ENCODE data around the gene YTHDC1. TPM values are rescaled to one million over a fixed set of nuclear protein-coding genes. Genes with fewer than 3 reads are reported as not detected.

Gene YTHDC1
- total and polyA plus RNA-seq, 8 donors, result 55.0 to 228 (median 181) TPM

DNA sequence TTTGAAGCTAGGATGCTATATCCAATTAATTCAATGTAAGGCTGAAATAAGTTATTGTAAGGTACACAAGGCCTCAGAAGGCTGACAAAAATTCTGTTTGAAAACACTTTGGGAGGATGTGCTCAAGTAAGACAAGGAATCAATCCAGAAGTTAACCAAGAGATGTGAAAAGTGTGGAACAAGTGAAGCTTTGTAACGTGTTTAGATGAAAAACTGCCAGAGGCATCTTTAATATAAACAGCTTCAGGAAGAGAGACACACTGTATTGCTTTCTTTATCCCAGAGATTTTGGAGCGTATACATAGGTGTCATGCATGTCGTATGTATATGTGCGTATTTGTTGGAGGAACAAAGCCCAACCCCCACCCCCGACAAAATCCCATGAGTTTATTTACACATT lies 28.3 kb upstream of the YTHDC1 start:
- TF ChIP-seq, protein P1, sequence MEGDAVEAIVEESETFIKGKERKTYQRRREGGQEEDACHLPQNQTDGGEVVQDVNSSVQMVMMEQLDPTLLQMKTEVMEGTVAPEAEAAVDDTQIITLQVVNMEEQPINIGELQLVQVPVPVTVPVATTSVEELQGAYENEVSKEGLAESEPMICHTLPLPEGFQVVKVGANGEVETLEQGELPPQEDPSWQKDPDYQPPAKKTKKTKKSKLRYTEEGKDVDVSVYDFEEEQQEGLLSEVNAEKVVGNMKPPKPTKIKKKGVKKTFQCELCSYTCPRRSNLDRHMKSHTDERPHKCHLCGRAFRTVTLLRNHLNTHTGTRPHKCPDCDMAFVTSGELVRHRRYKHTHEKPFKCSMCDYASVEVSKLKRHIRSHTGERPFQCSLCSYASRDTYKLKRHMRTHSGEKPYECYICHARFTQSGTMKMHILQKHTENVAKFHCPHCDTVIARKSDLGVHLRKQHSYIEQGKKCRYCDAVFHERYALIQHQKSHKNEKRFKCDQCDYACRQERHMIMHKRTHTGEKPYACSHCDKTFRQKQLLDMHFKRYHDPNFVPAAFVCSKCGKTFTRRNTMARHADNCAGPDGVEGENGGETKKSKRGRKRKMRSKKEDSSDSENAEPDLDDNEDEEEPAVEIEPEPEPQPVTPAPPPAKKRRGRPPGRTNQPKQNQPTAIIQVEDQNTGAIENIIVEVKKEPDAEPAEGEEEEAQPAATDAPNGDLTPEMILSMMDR (IDR thresholded peaks at IDR 0.05), result no peak
- Histone ChIP-seq H3K4me1 (peaks cover 0 to 3% of the 10 kb centered on the region in 2 donors), H3K27me3 (peaks cover 7 to 25% of the 10 kb centered on the region in 2 donors), H3K36me3 (no peaks in the 10 kb centered on the region), H3K27ac (no peak overlapping the region), H3K9me3 (no peaks in the 10 kb centered on the region), H3K4me3 (no peak overlapping the region)
- no peak for ATAC-seq
- intact Hi-C loops (cut with DNase I), result loop anchor here in 1 of 2 donors (5.0 kb wide), 1 partner anchor 106 kb away; no protein-coding TSS in a partner anchor
- no peak for DNase-seq

DNA sequence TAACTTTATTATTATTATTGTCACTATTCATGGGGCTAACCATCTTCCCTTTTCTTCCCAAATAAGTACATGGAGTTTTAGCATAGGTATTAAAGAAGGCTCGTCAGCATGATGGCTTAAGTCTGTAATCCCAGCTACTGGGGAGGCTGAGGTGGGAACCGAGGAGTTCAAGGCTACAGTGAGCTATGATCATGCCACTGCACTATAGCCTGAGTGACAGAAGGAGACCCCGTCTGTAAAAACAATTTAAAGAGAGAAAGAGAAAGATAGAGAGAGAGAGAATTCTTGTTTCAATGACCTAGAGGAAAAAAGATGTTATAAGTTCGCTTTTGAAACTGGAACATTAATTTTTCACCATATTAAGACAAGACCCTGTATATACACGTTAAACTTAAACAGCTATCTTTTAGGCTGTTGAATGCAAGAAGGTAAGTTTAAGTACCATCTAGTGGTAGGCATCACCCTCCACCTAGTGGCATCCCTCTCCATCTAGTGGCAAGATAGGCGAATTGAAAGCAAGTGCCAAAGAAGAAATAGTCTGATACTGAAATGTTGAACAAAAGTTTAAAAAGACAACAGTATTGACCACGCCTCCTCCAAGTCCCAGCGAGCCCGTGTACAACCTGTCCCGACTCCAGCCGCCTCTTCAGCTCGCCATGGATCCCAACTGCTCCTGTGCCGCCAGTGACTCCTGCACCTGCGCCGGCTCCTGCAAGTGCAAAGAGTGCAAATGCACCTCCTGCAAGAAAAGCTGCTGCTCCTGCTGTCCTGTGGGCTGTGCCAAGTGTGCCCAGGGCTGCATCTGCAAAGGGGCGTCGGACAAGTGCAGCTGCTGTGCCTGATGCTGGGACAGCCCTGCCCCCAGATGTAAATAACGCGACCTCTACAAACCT lies 26.0 kb upstream of the YTHDC1 start:
- Histone ChIP-seq H3K9me3 (no peaks in the 10 kb centered on the region), H3K36me3 (no peaks in the 10 kb centered on the region), H3K27ac (no peak overlapping the region), H3K27me3 (peaks cover 7 to 25% of the 10 kb centered on the region in 2 donors), H3K4me1 (peaks cover 0 to 3% of the 10 kb centered on the region in 2 donors), H3K4me3 (no peak overlapping the region)
- intact Hi-C loops (cut with DNase I), result loop anchor here in 1 of 2 donors (5.0 kb wide), 1 partner anchor 104 kb away; no protein-coding TSS in a partner anchor
- TF ChIP-seq, protein P1 (IDR thresholded peaks at IDR 0.05), result peak; percentile 65 to 68
- ATAC-seq, result peak; percentile 88
- peak in 1 of 4 donors; percentile 39 for DNase-seq

DNA sequence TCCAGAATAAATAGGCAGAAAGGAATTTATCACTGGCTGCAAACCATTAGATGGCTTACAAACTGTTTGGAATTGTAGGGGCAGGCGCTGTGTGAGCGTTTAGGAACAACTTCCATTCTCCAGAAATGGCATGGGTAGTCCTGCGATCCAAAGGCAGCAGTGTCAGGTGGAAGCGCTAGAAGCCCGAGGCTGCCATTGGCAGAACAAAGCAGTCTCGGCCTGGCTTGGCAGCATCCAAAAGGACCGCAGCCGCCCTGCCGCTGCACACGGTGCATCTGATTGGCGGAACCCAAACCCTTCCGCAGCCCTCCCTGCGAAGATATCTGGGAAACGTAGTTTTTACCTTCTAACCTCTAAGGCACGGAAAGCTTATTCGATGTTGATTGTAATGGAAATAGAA lies 23.6 kb upstream of the YTHDC1 start:
- Histone ChIP-seq H3K36me3 (no peaks in the 10 kb centered on the region), H3K27me3 (peaks cover 7 to 25% of the 10 kb centered on the region in 2 donors), H3K4me1 (peaks cover 0 to 3% of the 10 kb centered on the region in 2 donors), H3K9me3 (no peaks in the 10 kb centered on the region), H3K27ac (no peak overlapping the region), H3K4me3 (peak overlapping the region in 1 of 2 donors; percentile 5)
- DNase-seq (peak; percentile 39 to 88 (median 72)), ATAC-seq (peak; percentile 91)
- TF ChIP-seq, protein P1 (IDR thresholded peaks at IDR 0.05), result no peak
- intact Hi-C loops (cut with DNase I), result no loop called here

DNA sequence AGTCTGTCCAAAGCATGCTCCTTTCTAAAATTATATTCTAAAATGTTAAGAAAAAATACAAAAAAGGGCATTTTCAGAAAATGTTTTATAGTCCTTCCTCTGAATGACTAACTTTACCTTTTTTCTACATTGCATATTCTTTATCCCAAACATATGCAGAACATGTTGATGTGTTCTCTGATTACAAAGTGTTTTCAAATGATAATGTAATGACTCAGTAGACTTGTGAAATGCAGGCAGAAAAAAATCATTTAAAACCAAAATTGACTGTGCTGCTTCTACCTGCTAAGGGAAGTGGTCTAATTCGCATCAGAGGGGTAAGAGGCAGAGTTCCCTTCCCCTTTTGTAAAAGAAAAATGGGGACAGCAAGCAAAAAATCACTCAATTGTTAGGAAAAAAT lies 22.7 kb upstream of the YTHDC1 start:
- DNase-seq, result no peak
- ATAC-seq, result no peak
- H3K27ac ChIP-seq, result no peak overlapping the region
- no peak overlapping the region for H3K4me3 ChIP-seq
- peaks cover 0 to 3% of the 10 kb centered on the region in 2 donors for H3K4me1 ChIP-seq
- no peaks in the 10 kb centered on the region for H3K9me3 ChIP-seq
- H3K27me3 ChIP-seq, result peaks cover 7 to 20% of the 10 kb centered on the region in 2 donors
- intact Hi-C loops (cut with DNase I), result no loop called here
- TF ChIP-seq, protein P1 (IDR thresholded peaks at IDR 0.05), result no peak
- H3K36me3 ChIP-seq, result no peaks in the 10 kb centered on the region

DNA sequence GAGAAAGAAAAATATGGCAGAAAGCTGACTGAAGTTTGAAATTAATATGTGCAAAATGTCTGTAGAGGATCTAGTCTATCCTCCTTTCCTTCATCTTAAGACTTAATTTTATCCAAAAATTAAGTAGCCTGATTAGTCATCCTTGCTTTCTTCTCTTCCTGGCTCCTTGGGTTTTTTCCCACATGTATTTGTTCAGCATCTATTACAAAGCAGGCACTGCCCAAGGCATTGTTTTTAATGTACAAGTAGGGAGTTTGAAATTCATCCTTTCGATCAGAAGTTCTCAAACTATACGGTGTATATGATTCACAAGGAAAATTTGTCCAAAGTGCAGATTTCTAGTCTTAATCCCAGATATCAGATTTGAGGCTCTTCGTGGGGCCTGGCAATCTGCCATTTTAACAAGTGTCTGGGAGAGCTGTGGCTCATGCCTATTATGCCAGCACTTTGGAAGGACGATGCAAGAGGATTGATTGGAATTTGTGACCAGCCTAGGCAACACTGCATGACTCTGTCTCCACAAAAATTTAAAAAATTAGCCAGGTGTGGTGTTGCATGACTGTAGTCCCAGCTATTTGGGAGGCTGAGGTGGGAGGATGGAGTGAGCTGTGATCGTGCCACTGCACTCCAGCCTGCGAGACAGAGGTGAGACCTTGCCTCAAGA lies 19.4 kb upstream of the YTHDC1 start:
- DNase-seq (no peak), ATAC-seq (peak; percentile 39)
- peak overlapping the region in 1 of 2 donors; percentile 4 for H3K27ac ChIP-seq
- intact Hi-C loops (cut with DNase I), result no loop called here
- H3K9me3 ChIP-seq, result no peaks in the 10 kb centered on the region
- TF ChIP-seq, protein P1 (IDR thresholded peaks at IDR 0.05), result no peak
- H3K4me3 ChIP-seq, result no peak overlapping the region
- no peaks in the 10 kb centered on the region for H3K27me3 ChIP-seq
- no peaks in the 10 kb centered on the region for H3K36me3 ChIP-seq
- H3K4me1 ChIP-seq, result no peaks in the 10 kb centered on the region
